K562 (cell line): ENCODE results near the gene ANKRD44. TPM values are rescaled to one million over a fixed set of nuclear protein-coding genes. Genes with fewer than 3 reads are reported as not detected.

Experiments used
- ATAC-seq: fragments of 200-7000 bp; cut with Tn5 transposase; 3 replicates; pipeline ENCODE4 v1.9.1; 2020; ENCODE audit warnings: moderate library complexity
- BruUV-seq: library from RNA; stranded (reverse); fragments of 400-500 nt; replicated peaks from 2 replicates; lab custom pipeline; 2021; lab: Mats Ljungman, UMichigan
- CTCF ChIA-PET: fragments of 300-600 bp; formaldehyde crosslinking; extraction: SDS; loops from one replicate; lab custom pipeline; 2021; ENCODE audit warnings: low intra/inter-chr PET ratio; lab: Yijun Ruan, JAX
- POLR2A ChIA-PET: fragments of 300-600, 350-650 bp; sonication (Branson Sonifier 250); formaldehyde crosslinking; extraction: SDS; loops from one replicate; lab custom pipeline; 2021; ENCODE audit warnings: antibody characterized with exemption, inconsistent platforms; lab: Yijun Ruan, JAX
- DNase-seq, 4 experiments: peaks; one replicate each; pipeline versions ENCODE4 v3.0.0 to v3.0.0-alpha.2; 2011 to 2018; ENCODE audit warnings: low spot score in 3 of 4, mixed read lengths in 3 of 4; ENCODE audit errors: extremely low read depth in 1 of 4
- FAIRE-seq: peaks from 2 replicates; lab custom pipeline; 2011; peaks lifted over from hg19 to GRCh38; lab: Jason Lieb, UNC
- H2AFZ ChIP-seq: 2 replicates; pipeline ENCODE4 v1.6.0; 2011; ENCODE audit warnings: low read depth, low read length, control low read depth, inconsistent platforms
- H3K27ac ChIP-seq: fragments of 200-600 bp; 3 replicates; pipeline ENCODE4 v1.8.0; 2011; ENCODE audit warnings: low read depth, mild to moderate bottlenecking, control low read depth, inconsistent platforms, low read length, moderate library complexity, mixed read lengths; ENCODE audit errors: extremely low read depth
- H3K27me3 ChIP-seq, 2 experiments: fragments of 300-600 bp in 1 of 2; 2 replicates in 1 of 2; 3 replicates in 1 of 2; pipeline versions ENCODE4 v1.6.0 to v1.8.0; 2011; ENCODE audit warnings: inconsistent platforms in 2 of 2, low read length in 2 of 2, mild to moderate bottlenecking in 1 of 2, mixed read lengths in 1 of 2, moderate library complexity in 1 of 2; ENCODE audit not compliant: control insufficient read depth in 2 of 2, insufficient read depth in 2 of 2
- H3K36me3 ChIP-seq: fragments of 300-600 bp; 3 replicates; pipeline ENCODE4 v1.8.0; 2011; ENCODE audit warnings: mild to moderate bottlenecking, low read length, inconsistent platforms; ENCODE audit not compliant: control insufficient read depth, insufficient read depth
- H3K4me1 ChIP-seq, 2 experiments: fragments of 200-600 bp in 1 of 2; replicated peaks in 1 of 2; 2 replicates in 1 of 2; 3 replicates in 1 of 2; pipeline versions ENCODE4 v1.5.1 to v1.8.0; 2011; ENCODE audit warnings: inconsistent platforms in 2 of 2, low read length in 2 of 2, mild to moderate bottlenecking in 1 of 2, mixed read lengths in 1 of 2, moderate library complexity in 1 of 2; ENCODE audit not compliant: control insufficient read depth in 2 of 2, insufficient read depth in 2 of 2
- H3K4me2 ChIP-seq: 2 replicates; pipeline ENCODE4 v1.6.1; 2011; ENCODE audit warnings: low read length, control low read depth, inconsistent platforms, mixed read lengths; ENCODE audit not compliant: insufficient read depth
- H3K4me3 ChIP-seq: fragments of 200-600 bp; sonication (generic), shearing (Covaris generic); 2 replicates; pipeline ENCODE4 v1.5.1; 2016; ENCODE audit warnings: control low read depth, inconsistent platforms
- H3K79me2 ChIP-seq: fragments of 200-600 bp; 3 replicates; pipeline ENCODE4 v1.8.0; 2011; ENCODE audit warnings: low read length, inconsistent platforms; ENCODE audit not compliant: control insufficient read depth, insufficient read depth
- H3K9ac ChIP-seq, 2 experiments: 2 replicates each; pipeline versions ENCODE4 v1.6.0 to v1.6.1; 2011; ENCODE audit warnings: low read depth in 2 of 2, low read length in 2 of 2, control low read depth in 1 of 2, inconsistent platforms in 1 of 2, mild to moderate bottlenecking in 1 of 2, mixed read lengths in 1 of 2; ENCODE audit not compliant: insufficient read depth in 1 of 2
- H3K9me1 ChIP-seq: one replicate; pipeline ENCODE4 v1.6.0; 2011; ENCODE audit warnings: inconsistent platforms, mild to moderate bottlenecking, low read length, moderate library complexity; ENCODE audit not compliant: control insufficient read depth, insufficient read depth
- H3K9me3 ChIP-seq: replicated peaks from 2 replicates; pipeline ENCODE4 v1.5.1; 2011; ENCODE audit warnings: low read depth, low read length, inconsistent platforms; ENCODE audit not compliant: control insufficient read depth, insufficient read depth
- H4K20me1 ChIP-seq: replicated peaks from 2 replicates; pipeline ENCODE4 v1.6.1; 2011; ENCODE audit warnings: low read length, inconsistent platforms, mixed read lengths; ENCODE audit not compliant: control insufficient read depth, insufficient read depth
- AFF4 ChIP-seq: sonication (generic); formaldehyde crosslinking; IDR thresholded peaks from 2 replicates; pipeline ENCODE4 v1.8.0; 2023; ENCODE audit warnings: mild to moderate bottlenecking, missing genetic modification reagents
- FOXO4 ChIP-seq: fragments of 450-650 bp; formaldehyde crosslinking; IDR thresholded peaks from 2 replicates; pipeline ENCODE4 v1.4.0; 2020; ENCODE audit warnings: mild to moderate bottlenecking, moderate library complexity
- HOXB6 ChIP-seq: fragments of 250-450 bp; sonication (Bioruptor Pico); IDR thresholded peaks from 2 replicates; pipeline ENCODE4 v1.5.1; 2022; ENCODE audit warnings: mild to moderate bottlenecking, borderline replicate concordance
- MTA1 ChIP-seq: fragments of 450-650 bp; IDR thresholded peaks from 2 replicates; pipeline ENCODE4 v1.6.1; 2017; ENCODE audit warnings: borderline replicate concordance
- NR2C2 ChIP-seq, 2 experiments: fragments of 200-800 bp in 1 of 2; sonication (Bioruptor generic) in 1 of 2; sonication (generic) in 1 of 2; formaldehyde crosslinking in 1 of 2; IDR thresholded peaks; 2 replicates each; pipeline versions ENCODE4 v1.6.1 to v1.8.0; 2016 to 2022; ENCODE audit warnings: mild to moderate bottlenecking in 1 of 2, missing compliant biosample characterization in 1 of 2, missing genetic modification characterization in 1 of 2, missing genetic modification reagents in 1 of 2
- TBL1XR1 ChIP-seq, 2 experiments: IDR thresholded peaks; 2 replicates each; pipeline ENCODE4 v1.6.1; 2012; ENCODE audit warnings: improper control_type of control experiment in 2 of 2, low read length in 2 of 2, mild to moderate bottlenecking in 1 of 2
- ZNF41 ChIP-seq: fragments of 250-450 bp; sonication (Bioruptor Pico); conservative IDR thresholded peaks from 2 replicates; pipeline ENCODE4 v1.4.0; 2020; ENCODE audit warnings: mild to moderate bottlenecking
- WGBS: fragments of 100-300 bp; shearing (Covaris generic); methylation state at CpG from one replicate; pipeline ENCODE4 v1.1.6; 2016; ENCODE audit warnings: low coverage, mixed read lengths; ENCODE audit not compliant: insufficient coverage; ENCODE audit errors: missing lambda C conversion rate; 5-methylcytosine and 5-hydroxymethylcytosine counted together
- in situ Hi-C: fragments of 300-500 bp; cut with MboI; formaldehyde crosslinking; loops from 4 replicates; pipeline ENCODE4 v1.15.0; 2018; ENCODE audit warnings: inconsistent platforms, mixed read lengths
- intact Hi-C: fragments of 100-400 bp; cut with micrococcal nuclease; formaldehyde crosslinking; loops from 2 replicates; pipeline ENCODE4 v1.14.2; 2022
- polyA plus RNA-seq, 8 experiments: library from polyadenylated mRNA; depleted of rRNA in 4 of 8; stranded (reverse) in 5 of 8; unstranded in 3 of 8; fragments of >200 nt; fragmentation: Nextera tagmentation in 2 of 8; fragmentation: Illumina TruSeq in 1 of 8; extraction: Ambion mirVana in 2 of 8; extraction: Trizol in 1 of 8; gene quantifications; 2 replicates each; pipeline versions ENCODE4 v1.2.1 to v1.2.3, GENCODE V29; 2011 to 2014; ENCODE audit warnings: inconsistent platforms in 1 of 8, missing spikeins in 1 of 8
- total RNA-seq, 7 experiments: library from RNA; depleted of rRNA in 6 of 7; stranded (reverse); fragments of >200 nt in 6 of 7; fragmentation: Illumina TruSeq in 2 of 7; extraction: Trizol in 2 of 7; gene quantifications; 2 replicates each; pipeline versions ENCODE4 v1.2.1 to v1.2.3, GENCODE V29; 2011 to 2021; ENCODE audit warnings: low replicate concordance in 1 of 7

ANKRD44 gene
- total and polyA plus RNA-seq, 9 of the 15 experiments (the other 6 are each of a cell fraction or from before 2014, with no cell fraction given), result 0.03 to 0.64 (median 0.07) TPM; not detected in 3

- no peak for TF ChIP-seq ZNF41 (CRISPR knock-in tag)
- no peak for TF ChIP-seq TBL1XR1 (IDR thresholded peaks at IDR 0.05; ENCODE audit: low read length in 2 of 2)
- TF ChIP-seq HOXB6 (CRISPR knock-in tag), result no peak
- no peak for TF ChIP-seq FOXO4 (CRISPR knock-in tag)
- TF ChIP-seq MTA1, result no peak
- no peak for TF ChIP-seq AFF4 (CRISPR knock-in tag)
- TF ChIP-seq NR2C2 (CRISPR knock-in tag; IDR thresholded peaks at IDR 0.05), result no peak
- no peak for TF ChIP-seq NR2C2 (tag; IDR thresholded peaks at IDR 0.05)
- no peaks in the 10 kb centered on the region for H3K79me2 ChIP-seq
- FAIRE-seq (no peak), ATAC-seq (no peak), DNase-seq (no peak)
- H3K4me1 ChIP-seq, result no peaks in the 10 kb centered on the region
- H3K27me3 ChIP-seq, result no peaks in the 10 kb centered on the region; a peak in 2 of 5 replicates
- ChIA-PET POLR2A (no interaction called here), CTCF (no interaction called here)
- H3K27ac ChIP-seq, result no peak overlapping the region
- H3K9me1 ChIP-seq, result no peaks in the 10 kb centered on the region
- no peak overlapping the region for H3K9ac ChIP-seq
- 0% methylated on average over 7 of the region's 7 CpGs for WGBS
- no peaks in the 10 kb centered on the region for H3K9me3 ChIP-seq
- in situ Hi-C loops (no loop called here), intact Hi-C loops (no loop called here)
- H2AFZ ChIP-seq, result no peak overlapping the region
- BruUV-seq, result no TSS peak
- H3K36me3 ChIP-seq, result no peaks in the 10 kb centered on the region
- no peak overlapping the region for H3K4me3 ChIP-seq
- no peaks in the 10 kb centered on the region for H4K20me1 ChIP-seq
- no peak overlapping the region for H3K4me2 ChIP-seq
Observed at GRCh38 chr2:197080578-197081216, 229.9 kb downstream of the ANKRD44 start.
